NCI-H526 treated with DMSO at 0.1 percent for 48 hours (cell line): ENCODE measurements around the gene HAGHL.
"Not testable (repeated sequence)": the region's sequence is repeated elsewhere in the genome, so short reads cannot be mapped to it uniquely, and the experiment has no call there.

Source experiments
- DNase-seq: peaks from one replicate; lab custom pipeline; 2025; lab: John Stamatoyannopoulos, UW

The HAGHL gene

DNA sequence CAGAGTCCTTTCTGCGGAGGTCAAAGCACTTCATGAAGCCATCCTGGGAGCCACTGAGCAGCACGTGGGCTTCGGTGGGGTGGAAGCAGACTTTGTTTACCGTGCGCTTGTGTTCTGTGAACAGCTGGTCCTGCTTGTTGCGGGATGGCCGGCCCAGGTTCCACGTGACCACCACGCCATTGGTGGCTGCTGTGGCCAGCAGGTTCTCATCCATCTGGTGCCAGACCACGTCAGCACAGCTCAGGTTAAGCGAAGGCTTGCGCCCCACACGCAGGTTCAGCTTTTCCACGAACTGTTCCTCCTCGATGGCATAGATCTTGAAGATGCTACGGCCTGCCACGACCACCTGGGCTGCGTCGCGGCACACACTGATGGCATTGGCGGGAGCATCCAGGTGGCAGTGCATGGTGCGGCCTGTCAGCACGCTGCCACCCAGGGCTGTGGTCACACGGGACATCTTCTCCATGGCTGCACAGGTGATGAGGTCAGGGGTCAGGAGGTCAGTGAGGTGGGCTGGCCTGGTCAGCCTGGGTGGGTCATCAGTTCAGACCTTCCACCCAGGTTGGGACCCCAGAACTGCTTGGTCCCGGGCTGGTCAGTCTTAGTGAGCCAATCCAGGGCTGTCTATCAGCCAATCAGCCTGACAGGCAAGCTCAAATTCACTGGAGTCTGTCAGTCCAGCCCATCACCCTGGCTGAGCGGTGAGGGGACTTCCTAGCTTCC is 37.6 kb upstream of the HAGHL start:
- DNase-seq = no peak

DNA sequence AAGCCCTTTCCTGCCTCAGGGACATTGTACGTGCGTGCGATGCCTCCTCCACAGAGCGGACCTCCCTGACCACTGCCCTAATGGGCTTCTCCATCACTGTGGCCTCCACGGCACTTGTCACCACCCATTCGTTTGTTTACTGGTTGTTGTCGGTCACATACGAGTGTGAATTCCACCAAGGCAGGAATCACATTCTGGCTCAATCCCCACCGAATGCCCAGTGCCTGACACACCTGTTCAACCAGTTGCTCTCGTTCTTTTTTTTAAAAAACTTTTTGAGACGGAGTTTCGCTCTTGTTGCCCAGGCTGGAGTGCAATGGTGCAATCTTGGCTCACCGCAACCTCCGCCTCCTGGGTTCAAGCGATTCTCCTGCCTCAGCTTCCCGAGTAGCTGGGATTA is 35.7 kb upstream of the HAGHL start:
- not testable (repeated sequence) for DNase-seq

DNA sequence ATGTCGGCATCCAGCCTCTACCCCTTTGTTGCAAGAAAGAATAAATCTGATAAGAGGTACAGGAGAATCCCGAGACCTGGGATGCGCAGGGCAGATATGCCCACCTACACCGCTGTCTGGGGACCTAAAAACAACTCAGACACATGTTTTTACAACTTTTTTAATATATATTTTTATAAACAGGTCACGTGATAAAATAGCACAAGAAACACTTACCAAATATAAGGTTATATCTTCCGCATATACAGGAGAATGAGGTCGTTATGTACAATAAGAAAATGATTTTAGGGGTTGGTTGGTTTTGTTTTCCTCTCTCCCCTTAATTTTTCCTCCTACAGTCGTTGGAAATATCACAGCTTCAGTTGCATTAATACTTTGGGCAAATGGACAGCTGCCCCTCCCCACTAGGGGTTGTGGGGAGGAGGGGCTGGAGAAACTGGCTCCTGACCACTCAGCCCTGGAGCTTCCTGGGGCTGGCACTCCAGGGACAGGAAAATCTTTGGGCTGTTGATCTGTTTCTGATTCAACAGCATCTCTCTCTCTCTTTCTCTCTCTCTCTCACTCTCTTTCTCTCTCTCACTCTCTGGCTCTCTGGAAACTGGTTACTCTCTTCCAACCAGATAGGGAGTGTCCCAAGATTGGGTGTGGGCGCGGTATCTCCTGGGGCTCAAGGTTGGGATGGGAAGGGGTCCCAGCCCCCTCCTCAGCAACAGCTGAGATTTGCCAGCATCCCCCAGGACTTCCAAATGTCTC is 34.4 kb upstream of the HAGHL start:
- DNase-seq = no peak

DNA sequence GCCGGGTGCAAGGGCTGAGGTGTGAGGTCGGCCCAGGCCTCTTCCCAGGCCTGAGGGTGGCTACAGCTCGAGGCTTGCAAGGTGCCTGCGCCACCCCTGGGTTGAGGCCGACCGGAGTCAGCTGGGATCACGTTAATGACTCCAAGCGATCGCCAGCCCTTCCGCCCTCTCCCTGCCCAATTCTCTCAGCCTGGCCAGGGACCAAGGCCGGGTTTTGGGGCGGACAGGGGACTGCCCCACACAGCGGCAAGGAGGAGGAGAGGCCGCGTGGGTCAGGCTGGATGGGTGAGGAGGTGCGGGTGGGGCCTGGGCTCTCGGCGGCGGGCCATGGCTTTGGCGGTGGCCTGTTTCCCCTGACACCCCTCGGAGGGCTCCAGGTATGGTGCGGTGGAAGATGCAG is 33.5 kb upstream of the HAGHL start:
- DNase-seq = no peak

GRCh38 chr16:693766-694165 is 33.1 kb upstream of the HAGHL start:
- DNase-seq = no peak

DNA sequence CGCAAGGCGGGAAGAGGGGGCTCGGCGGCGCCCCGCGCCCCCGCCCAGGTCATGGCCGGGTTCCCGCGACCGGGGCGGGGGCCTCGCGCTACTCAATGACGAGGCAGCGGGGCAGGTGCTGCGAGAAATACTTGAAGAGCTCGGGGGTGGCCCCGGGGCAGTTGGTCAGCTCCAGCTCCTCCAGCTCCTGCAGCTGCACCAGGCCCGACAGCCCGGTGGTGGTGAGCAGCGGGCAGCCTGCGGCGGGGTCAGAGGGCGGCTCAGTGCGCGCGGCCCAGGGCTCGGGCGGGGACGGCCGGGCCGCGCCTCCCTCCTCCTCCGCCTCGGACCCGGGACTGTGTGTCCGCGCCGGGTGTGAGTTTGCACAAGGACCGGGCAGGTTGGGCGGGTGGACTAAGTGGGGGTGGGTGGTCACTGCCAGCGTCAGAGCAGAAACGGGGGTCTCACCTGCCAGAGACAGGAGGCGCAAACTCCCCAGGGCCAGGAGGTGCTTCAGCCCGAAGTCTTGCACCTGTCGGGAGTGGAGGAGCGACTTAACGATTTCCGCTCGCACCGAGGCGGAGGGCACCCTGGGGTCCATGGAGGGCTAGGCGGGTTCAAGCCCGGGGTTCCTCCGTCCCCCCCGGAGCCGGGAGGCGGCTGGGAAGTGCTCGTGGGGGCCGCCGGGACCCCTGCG is 32.6 kb upstream of the HAGHL start:
- DNase-seq = no peak

- no peak for DNase-seq
These were observed 32.0 kb upstream of the HAGHL start for GRCh38 chr16:694863-695354.

GRCh38 chr16:695355-696089 is 31.4 kb upstream of the HAGHL start:
- DNase-seq = peak; percentile 70

DNA sequence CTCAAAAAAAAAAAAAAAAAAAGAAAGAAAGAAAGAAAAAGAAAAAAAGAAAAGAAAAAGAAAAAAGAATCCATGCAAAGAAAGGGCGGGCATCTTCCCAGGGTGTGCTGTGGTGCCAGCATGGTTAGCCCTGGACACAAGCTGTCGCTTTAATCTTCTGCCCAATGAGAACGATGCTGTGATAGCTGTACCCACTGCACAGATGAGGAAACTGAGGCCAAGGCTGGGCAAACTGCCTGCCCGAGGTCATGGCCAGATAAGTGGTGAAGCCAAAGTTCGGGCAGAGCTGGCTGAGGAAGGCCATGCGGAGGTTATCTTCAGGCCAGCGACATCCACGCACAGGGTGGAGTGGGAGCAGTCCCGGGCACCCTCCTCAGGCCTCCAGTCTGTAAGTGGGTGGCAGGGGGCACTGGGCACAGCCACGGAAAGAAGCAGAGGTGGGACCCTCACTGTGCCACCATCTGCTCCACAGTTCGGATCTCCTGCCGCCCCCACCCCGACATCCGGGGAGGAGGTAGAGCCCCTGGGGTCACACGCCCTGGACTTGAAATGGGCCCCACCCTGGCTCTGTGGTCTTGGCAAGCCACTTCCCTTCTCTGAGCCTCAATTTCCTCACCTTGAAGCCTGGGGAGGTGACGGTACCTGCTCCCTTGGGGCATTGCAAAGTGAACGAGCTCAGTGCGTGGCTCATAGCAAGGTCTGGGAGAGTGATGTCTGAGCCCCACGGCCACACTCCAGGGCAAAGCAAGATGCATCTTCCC is 27.8 kb upstream of the HAGHL start:
- no peak for DNase-seq

DNA sequence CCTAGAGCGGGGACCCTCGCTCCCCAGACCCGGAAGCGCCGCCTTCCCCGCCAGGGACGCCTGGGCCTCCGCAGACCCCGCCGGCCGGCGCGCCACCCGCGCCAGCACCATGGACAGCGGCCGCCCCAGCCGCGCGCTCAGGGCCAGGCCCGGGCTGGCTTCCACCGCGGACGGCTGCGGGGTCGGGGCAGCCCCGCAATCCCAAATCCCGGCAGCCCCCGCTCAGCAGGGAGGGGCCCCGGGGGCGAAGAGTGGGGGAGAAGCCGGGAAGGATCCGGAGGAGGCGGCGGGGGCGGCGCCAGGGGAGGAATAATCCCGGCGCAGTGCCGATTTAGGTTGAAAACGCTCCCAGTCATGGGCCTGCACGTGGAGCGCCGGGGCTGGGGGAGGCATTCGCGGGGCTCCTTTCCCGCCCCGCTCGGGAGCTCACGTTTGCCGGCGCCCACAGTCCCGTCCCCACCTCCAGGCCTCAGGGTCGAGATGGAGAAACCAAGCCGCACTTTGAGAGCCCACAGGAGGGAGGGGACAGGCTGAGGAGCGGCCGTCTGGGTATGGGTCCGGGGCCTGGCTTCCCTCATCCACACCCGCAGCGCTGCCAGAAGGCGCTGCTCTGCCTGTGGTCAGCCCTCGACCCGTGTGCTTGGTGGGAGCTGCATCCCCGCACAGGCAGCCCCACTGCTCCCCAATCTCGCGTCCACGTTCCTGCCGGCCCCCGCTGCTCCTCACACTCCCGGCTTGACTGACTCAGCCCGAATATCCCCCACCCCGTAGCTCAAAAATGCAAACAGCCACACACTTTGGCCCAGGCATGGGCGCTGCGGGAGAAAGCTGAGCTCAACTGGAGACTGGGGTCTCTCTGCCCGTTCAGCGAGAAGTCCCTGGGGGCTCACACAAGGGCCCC is 26.0 kb upstream of the HAGHL start:
- DNase-seq = no peak

- no peak for DNase-seq
These were observed 24.6 kb upstream of the HAGHL start for GRCh38 chr16:702341-702740.

GRCh38 chr16:703406-703805 is 23.5 kb upstream of the HAGHL start:
- no peak for DNase-seq

- DNase-seq = no peak
These were observed 22.9 kb upstream of the HAGHL start for GRCh38 chr16:704047-704446.

DNA sequence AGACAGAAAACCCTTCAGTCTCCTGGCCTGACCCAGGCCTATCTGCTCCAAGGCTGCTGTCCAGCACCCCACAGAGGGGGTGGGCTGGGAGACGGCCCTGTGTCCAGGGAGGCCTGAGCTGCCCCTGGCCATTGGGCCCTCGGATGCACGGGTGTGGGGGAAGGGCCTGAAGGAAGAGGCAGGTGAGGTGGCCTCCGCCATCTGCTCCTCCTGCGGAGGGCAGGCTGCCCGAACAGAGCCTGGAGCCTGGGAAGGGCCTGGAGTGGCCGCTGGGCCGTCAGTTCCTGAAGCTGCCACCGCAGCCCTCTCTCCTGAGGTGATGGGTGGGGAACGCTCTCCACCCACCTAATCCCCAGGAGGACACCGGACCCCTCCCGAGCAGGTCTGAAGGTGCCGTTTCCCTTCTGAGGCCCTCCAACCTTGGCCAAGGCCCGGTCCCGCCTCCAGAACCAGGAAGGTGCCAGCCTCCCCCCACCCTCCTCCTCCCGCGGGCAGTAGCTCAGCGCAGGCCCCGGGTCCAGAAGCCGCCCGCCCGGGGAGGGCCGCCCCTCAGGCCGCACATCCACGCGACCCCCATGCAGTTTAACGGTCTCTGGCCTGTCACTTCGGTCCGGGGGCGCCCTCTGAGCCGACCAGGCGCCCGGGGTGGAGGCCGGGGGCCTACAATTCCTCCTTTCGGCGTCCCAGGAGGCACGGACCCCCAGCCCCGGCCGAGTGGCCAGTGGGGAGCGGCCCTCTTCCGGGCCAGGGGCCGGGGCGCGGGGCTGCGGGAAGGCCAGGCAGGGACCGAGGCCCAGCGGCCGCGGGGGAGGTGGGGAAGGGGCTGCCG is 22.1 kb upstream of the HAGHL start:
- DNase-seq = no peak

- peak; percentile 17 for DNase-seq
These were observed 21.3 kb upstream of the HAGHL start, which contains the start of gene FBXL16 for GRCh38 chr16:705431-706188. Gene FBXL16 (minus strand): TSS chr16:705801. CDS start chr16:697405, 8,396 bp downstream.

DNA sequence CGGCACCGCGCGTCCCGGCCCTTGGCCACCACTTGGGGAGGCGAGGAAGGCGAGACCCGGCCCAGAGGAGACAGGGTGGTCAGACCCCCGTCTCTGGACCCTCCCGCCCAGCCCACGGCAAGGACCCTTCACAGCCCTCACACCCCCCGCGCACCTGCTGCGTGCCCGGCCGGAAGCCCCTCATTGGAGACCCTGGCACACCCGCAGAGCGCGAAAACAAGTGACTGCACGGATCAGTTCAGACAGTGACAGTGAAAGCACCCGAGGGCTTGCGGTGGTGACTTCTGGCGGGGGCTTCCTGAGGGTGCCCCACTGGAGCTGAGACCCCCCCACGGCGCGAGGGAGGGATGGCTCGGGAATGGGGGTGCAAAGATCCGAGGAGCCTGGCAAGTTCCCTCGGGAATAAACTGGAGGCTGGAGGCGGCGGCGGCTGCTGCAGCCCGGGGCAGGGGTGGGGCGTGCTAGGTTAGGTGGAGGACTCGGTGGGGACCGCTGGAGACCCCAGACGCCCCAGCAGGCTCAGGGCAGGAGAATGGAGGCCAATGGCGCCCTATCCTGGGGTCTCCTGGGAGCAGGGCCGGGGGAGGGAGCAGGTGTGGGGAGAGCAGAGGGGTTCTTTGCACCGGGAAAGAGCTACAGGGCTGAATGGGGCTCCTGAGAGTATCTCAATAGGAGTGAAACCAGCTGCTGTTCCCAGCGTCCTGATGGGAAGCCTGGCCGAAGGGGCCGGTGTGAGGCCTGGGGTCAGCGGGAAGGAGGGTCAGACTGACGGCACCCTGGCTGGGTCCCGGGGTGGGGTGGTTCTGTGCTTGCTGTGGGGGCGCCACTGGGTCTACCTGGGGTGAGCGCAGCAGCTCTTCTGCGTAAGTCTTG is 20.5 kb upstream of the HAGHL start:
- DNase-seq = no peak

DNA sequence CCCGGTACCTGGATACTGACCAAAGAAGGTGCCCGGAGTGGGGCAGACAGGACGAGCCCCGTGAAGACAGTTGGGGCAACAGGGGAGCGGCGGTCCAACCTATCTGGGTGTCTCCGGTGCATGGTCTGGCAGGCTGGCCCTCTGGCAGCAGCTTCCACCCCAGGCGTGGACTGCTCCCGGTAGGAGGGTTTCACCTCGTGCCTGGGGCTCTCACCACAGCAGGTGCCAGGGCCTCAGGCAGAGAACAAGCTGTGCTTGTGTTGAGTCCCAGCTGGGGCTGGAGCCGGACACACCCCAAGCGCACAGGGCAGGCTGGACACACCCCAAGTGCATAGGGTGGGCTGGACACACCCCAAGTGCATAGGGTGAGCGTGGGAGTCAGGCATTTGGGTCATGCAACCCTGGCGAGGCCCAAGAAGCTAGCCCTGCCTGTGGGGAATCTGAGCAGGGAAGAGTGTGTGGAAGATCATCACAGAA is 19.8 kb upstream of the HAGHL start:
- no peak for DNase-seq
